PC-3 (cell line): ENCODE results near the gene ERBB4. TPM values are rescaled to one million over a fixed set of nuclear protein-coding genes. Genes with fewer than 3 reads are reported as not detected.

Experiments used
- ATAC-seq: fragments of 200-7000 bp; cut with Tn5 transposase; 2 replicates; pipeline ENCODE4 v1.9.1; 2020; ENCODE audit warnings: mild to moderate bottlenecking, moderate library complexity
- BruUV-seq: library from RNA; stranded (reverse); fragments of 400-500 nt; replicated peaks from 2 replicates; lab custom pipeline; 2021; lab: Mats Ljungman, UMichigan
- CTCF ChIA-PET: fragments of 300-600 bp; sonication (Branson Sonifier 250); formaldehyde crosslinking; loops from one replicate; lab custom pipeline; 2022; ENCODE audit warnings: antibody characterized with exemption; lab: Charles Lee
- POLR2A ChIA-PET: fragments of 300-600 bp; sonication (Branson Sonifier 250); formaldehyde crosslinking; loops from one replicate; lab custom pipeline; 2022; ENCODE audit warnings: antibody characterized with exemption; ENCODE audit not compliant: unreplicated experiment; lab: Charles Lee
- DNase-seq: peaks from one replicate; pipeline ENCODE4 v3.0.0-alpha.2; 2015
- H2AFZ ChIP-seq: fragments of 300-600 bp; sonication (generic); 2 replicates; pipeline ENCODE4 v1.6.0; 2016; ENCODE audit warnings: antibody characterized with exemption, low read length
- H3F3A ChIP-seq: fragments of 300-600 bp; sonication (generic); one replicate; pipeline ENCODE4 v1.6.0; 2017; ENCODE audit warnings: antibody characterized with exemption, low read length, control low read depth, mild to moderate bottlenecking; ENCODE audit not compliant: unreplicated experiment
- H3K27ac ChIP-seq: fragments of 300-600 bp; sonication (generic); 2 replicates; pipeline ENCODE4 v1.5.1; 2016; ENCODE audit warnings: mild to moderate bottlenecking, low read length
- H3K27me3 ChIP-seq: fragments of 300-600 bp; sonication (generic); 2 replicates; pipeline ENCODE4 v1.6.1; 2016; ENCODE audit warnings: low read length, mixed read lengths
- H3K36me3 ChIP-seq: fragments of 300-600 bp; sonication (generic); 2 replicates; pipeline ENCODE4 v1.6.1; 2016; ENCODE audit warnings: low read depth, mixed run types, low read length, mixed read lengths
- H3K4me1 ChIP-seq: fragments of 300-600 bp; sonication (generic); 2 replicates; pipeline ENCODE4 v1.5.1; 2016; ENCODE audit warnings: low read length; ENCODE audit not compliant: insufficient read depth
- H3K4me2 ChIP-seq: fragments of 300-600 bp; sonication (generic); 2 replicates; pipeline ENCODE4 v1.6.0; 2016; ENCODE audit warnings: low read length
- H3K4me3 ChIP-seq: fragments of 300-600 bp; sonication (generic); 2 replicates; pipeline ENCODE4 v1.5.1; 2016; ENCODE audit warnings: mild to moderate bottlenecking, low read length, mixed read lengths
- H3K79me2 ChIP-seq: fragments of 300-600 bp; sonication (generic); 2 replicates; pipeline ENCODE4 v1.6.1; 2017; ENCODE audit warnings: low read length, mixed read lengths
- H3K9ac ChIP-seq: fragments of 300-600 bp; sonication (generic); 2 replicates; pipeline ENCODE4 v1.6.0; 2016; ENCODE audit warnings: mild to moderate bottlenecking, low read length
- H3K9me2 ChIP-seq: fragments of 300-600 bp; sonication (generic); replicated peaks from 2 replicates; pipeline ENCODE4 v1.6.1; 2016; ENCODE audit warnings: mixed run types, low read length, mixed read lengths
- H3K9me3 ChIP-seq: fragments of 300-600 bp; sonication (generic); 2 replicates; pipeline ENCODE4 v1.6.1; 2016; ENCODE audit warnings: low read length, mixed read lengths
- H4K20me1 ChIP-seq: fragments of 300-600 bp; sonication (generic); 2 replicates; pipeline ENCODE4 v1.6.1; 2016; ENCODE audit warnings: low read length, mixed read lengths
- CTCF ChIP-seq: fragments of 300-600 bp; sonication (generic); conservative IDR thresholded peaks from 2 replicates; pipeline ENCODE4 v1.5.1; 2017; ENCODE audit warnings: antibody characterized with exemption, low read depth, mild to moderate bottlenecking, low read length
- EZH2 ChIP-seq: fragments of 300-600 bp; sonication (generic); IDR thresholded peaks from one replicate; pipeline ENCODE4 v1.6.1; 2017; ENCODE audit warnings: antibody characterized with exemption, mild to moderate bottlenecking, low read length; ENCODE audit not compliant: unreplicated experiment
- EZH2phosphoT487 ChIP-seq: fragments of 300-600 bp; sonication (generic); IDR thresholded peaks from 2 replicates; pipeline ENCODE4 v1.6.1; 2018; ENCODE audit warnings: mild to moderate bottlenecking, antibody characterized with exemption, low read length, borderline replicate concordance
- intact Hi-C: fragments of 100-400 bp; cut with micrococcal nuclease; formaldehyde crosslinking; loops from 2 replicates; pipeline ENCODE4 v1.9.0; 2023
- total RNA-seq: library from RNA; depleted of rRNA; stranded (reverse); fragments of >200 nt; gene quantifications from 2 replicates; pipeline ENCODE4 v1.2.3, GENCODE V29; 2014

The ERBB4 gene
- total RNA-seq, 1 experiment from 2014 or later: under 0.01 TPM

- no peak overlapping the region for H3K4me2 ChIP-seq
- H3K27ac ChIP-seq: no peak overlapping the region
- H3K79me2 ChIP-seq: no peaks in the 10 kb centered on the region
- no peaks in the 10 kb centered on the region for H3F3A ChIP-seq
- ChIA-PET POLR2A (no interaction called here), CTCF (no interaction called here)
- H3K9me3 ChIP-seq: no peaks in the 10 kb centered on the region
- H2AFZ ChIP-seq: no peak overlapping the region
- no peak for DNase-seq
- H4K20me1 ChIP-seq: no peaks in the 10 kb centered on the region
- no peaks in the 10 kb centered on the region for H3K36me3 ChIP-seq
- H3K4me3 ChIP-seq: no peak overlapping the region
- no peak for ATAC-seq
- no peaks in the 10 kb centered on the region for H3K27me3 ChIP-seq
- H3K4me1 ChIP-seq: peaks cover 38% of the 10 kb centered on the region
- no peak overlapping the region for H3K9ac ChIP-seq
- H3K9me2 ChIP-seq: no peaks in the 10 kb centered on the region
- TF ChIP-seq EZH2 (no peak), EZH2phosphoT487 (no peak)
- no TSS peak for BruUV-seq
- intact Hi-C loops: loop anchor here (10.0 kb wide), 2 partner anchors 170 to 420 kb away; no protein-coding TSS in a partner anchor
These were observed 1133.6 kb downstream of the ERBB4 start for GRCh38 chr2:211405036-211405435.

- Histone ChIP-seq H3K9me3 (no peaks in the 10 kb centered on the region), H4K20me1 (no peaks in the 10 kb centered on the region), H3F3A (no peaks in the 10 kb centered on the region), H3K4me3 (no peak overlapping the region), H3K27me3 (no peaks in the 10 kb centered on the region), H3K4me1 (peaks cover 32% of the 10 kb centered on the region), H3K9ac (no peak overlapping the region), H3K27ac (no peak overlapping the region), H3K9me2 (no peaks in the 10 kb centered on the region), H2AFZ (no peak overlapping the region), H3K4me2 (no peak overlapping the region), H3K79me2 (no peaks in the 10 kb centered on the region), H3K36me3 (no peaks in the 10 kb centered on the region)
- no peak for ATAC-seq
- intact Hi-C loops: loop anchor here (10.0 kb wide), 2 partner anchors 169 to 421 kb away; no protein-coding TSS in a partner anchor
- POLR2A ChIA-PET: no interaction called here
- BruUV-seq: no TSS peak
- no peak for DNase-seq
- CTCF ChIA-PET: no interaction called here
- TF ChIP-seq EZH2: no peak
- TF ChIP-seq EZH2phosphoT487: no peak
- TF ChIP-seq CTCF: no peak
These were observed 1134.5 kb downstream of the ERBB4 start for GRCh38 chr2:211404098-211404497.

- DNase-seq (peak; percentile 32), ATAC-seq (no peak)
- no peak overlapping the region for H2AFZ ChIP-seq
- H3K27ac ChIP-seq: no peak overlapping the region
- ChIA-PET CTCF (no interaction called here), POLR2A (no interaction called here)
- no TSS peak for BruUV-seq
- no peaks in the 10 kb centered on the region for H3K27me3 ChIP-seq
- no peaks in the 10 kb centered on the region for H4K20me1 ChIP-seq
- intact Hi-C loops: loop anchor here (10.0 kb wide), 2 partner anchors 167 to 423 kb away; no protein-coding TSS in a partner anchor
- no peaks in the 10 kb centered on the region for H3K9me3 ChIP-seq
- H3K9ac ChIP-seq: no peak overlapping the region
- no peaks in the 10 kb centered on the region for H3K9me2 ChIP-seq
- H3K4me3 ChIP-seq: no peak overlapping the region
- TF ChIP-seq EZH2: no peak
- TF ChIP-seq CTCF: no peak
- TF ChIP-seq EZH2phosphoT487: no peak
- H3K4me1 ChIP-seq: peaks cover 13% of the 10 kb centered on the region; the same call in 1 of the 2 replicates
- H3K36me3 ChIP-seq: no peaks in the 10 kb centered on the region
- H3F3A ChIP-seq: no peaks in the 10 kb centered on the region
- no peak overlapping the region for H3K4me2 ChIP-seq
- no peaks in the 10 kb centered on the region for H3K79me2 ChIP-seq
These were observed 1137.3 kb downstream of the ERBB4 start for GRCh38 chr2:211401328-211401727.
